HCT116 (cell line): ENCODE measurements around the gene TACC3. TPM values are rescaled to one million over a fixed set of nuclear protein-coding genes. Genes with fewer than 3 reads are reported as not detected.
A peak's percentile ranks its signal among the peaks of the same experiment; 100 is the strongest.

ENCODE experiments used
- ATAC-seq: fragments of 200-7000 bp; cut with Tn5 transposase; 2 replicates; pipeline ENCODE4 v1.9.1; 2020; ENCODE audit warnings: mild to moderate bottlenecking, moderate library complexity
- BruUV-seq: library from RNA; stranded (reverse); fragments of 400-500 nt; replicated peaks from 2 replicates; lab custom pipeline; 2021; lab: Mats Ljungman, UMichigan
- CTCF ChIA-PET: fragments of 300-600 bp; sonication (Branson Sonifier 250); formaldehyde crosslinking; loops from one replicate; lab custom pipeline; 2021; ENCODE audit warnings: antibody characterized with exemption; lab: Charles Lee
- POLR2A ChIA-PET: fragments of 300-600, 350-600 bp; sonication (Branson Sonifier 250); formaldehyde crosslinking; loops from one replicate; lab custom pipeline; 2021; ENCODE audit warnings: antibody characterized with exemption; lab: Charles Lee
- RAD21 ChIA-PET, 2 experiments: fragments of 300-600 bp; sonication (Branson Sonifier 250); formaldehyde crosslinking; loops; one replicate each; lab custom pipeline; 2023; ENCODE audit warnings: low total read pairs in 2 of 2; ENCODE audit not compliant: uncharacterized antibody in 2 of 2, unreplicated experiment in 2 of 2, low non-redundant PET in 1 of 2; lab: Charles Lee
- DNase-seq: peaks from one replicate; pipeline ENCODE4 v3.0.0-alpha.2; 2010; ENCODE audit warnings: low read depth, low spot score
- H2AFZ ChIP-seq: fragments of 200-600 bp; shearing (Covaris generic), sonication (generic); 2 replicates; pipeline ENCODE4 v1.6.1; 2017; ENCODE audit warnings: low read depth, mixed run types, mixed read lengths, antibody characterized with exemption, low read length; ENCODE audit not compliant: poor library complexity, severe bottlenecking
- H3K27ac ChIP-seq: 2 replicates; pipeline ENCODE4 v1.5.1; 2012; ENCODE audit warnings: low read depth, low read length
- H3K27me3 ChIP-seq: fragments of 200-600 bp; sonication (generic); 2 replicates; pipeline ENCODE4 v1.6.1; 2016; ENCODE audit warnings: mixed run types, low read length, mixed read lengths; ENCODE audit not compliant: insufficient read depth
- H3K36me3 ChIP-seq, 2 experiments: fragments of 200-500 bp in 1 of 2; fragments of 200-600 bp in 1 of 2; sonication (Bioruptor generic) in 1 of 2; sonication (generic) in 1 of 2; 2 replicates each; pipeline versions ENCODE4 v1.5.1 to v1.6.1; 2014 to 2016; ENCODE audit warnings: low read length in 2 of 2, inconsistent platforms in 1 of 2, mixed read lengths in 1 of 2, mixed run types in 1 of 2; ENCODE audit not compliant: insufficient read depth in 2 of 2, control insufficient read depth in 1 of 2
- H3K4me1 ChIP-seq, 2 experiments: fragments of 200-600 bp in 1 of 2; sonication (generic) in 1 of 2; 2 replicates each; pipeline versions ENCODE4 v1.5.1 to v1.6.1; 2012 to 2017; ENCODE audit warnings: low read length in 2 of 2, inconsistent platforms in 1 of 2, mild to moderate bottlenecking in 1 of 2, mixed read lengths in 1 of 2, mixed run types in 1 of 2, moderate library complexity in 1 of 2; ENCODE audit not compliant: insufficient read depth in 2 of 2, control insufficient read depth in 1 of 2
- H3K4me2 ChIP-seq: fragments of 200-600 bp; sonication (generic); 2 replicates; pipeline ENCODE4 v1.6.1; 2017; ENCODE audit warnings: mixed run types, low read length, mixed read lengths
- H3K4me3 ChIP-seq, 2 experiments: fragments of 200-600 bp in 1 of 2; sonication (generic) in 1 of 2; replicated peaks in 1 of 2; 2 replicates each; pipeline ENCODE4 v1.5.1; 2011 to 2016; ENCODE audit warnings: low read length in 2 of 2, control low read depth in 1 of 2, low read depth in 1 of 2, mild to moderate bottlenecking in 1 of 2, mixed read lengths in 1 of 2, mixed run types in 1 of 2
- H3K79me2 ChIP-seq: fragments of 200-600 bp; sonication (generic); 2 replicates; pipeline ENCODE4 v1.6.1; 2017; ENCODE audit warnings: mild to moderate bottlenecking, mixed run types, low read length, moderate library complexity, mixed read lengths; ENCODE audit not compliant: insufficient read depth
- H3K9ac ChIP-seq: fragments of 200-600 bp; sonication (generic); 2 replicates; pipeline ENCODE4 v1.6.1; 2016; ENCODE audit warnings: low read length, mixed read lengths
- H3K9me2 ChIP-seq: fragments of 200-600 bp; sonication (generic), shearing (Covaris generic); 2 replicates; pipeline ENCODE4 v1.6.1; 2017; ENCODE audit warnings: mixed run types, mild to moderate bottlenecking, moderate library complexity; ENCODE audit not compliant: insufficient read depth
- H3K9me3 ChIP-seq, 2 experiments: fragments of 200-500 bp in 1 of 2; fragments of 200-600 bp in 1 of 2; sonication (Bioruptor generic) in 1 of 2; sonication (generic) in 1 of 2; 2 replicates each; pipeline ENCODE4 v1.6.1; 2014 to 2017; ENCODE audit warnings: low read length in 2 of 2, mixed read lengths in 2 of 2, inconsistent platforms in 1 of 2, low read depth in 1 of 2, mild to moderate bottlenecking in 1 of 2, mixed run types in 1 of 2, moderate library complexity in 1 of 2; ENCODE audit not compliant: control insufficient read depth in 1 of 2, insufficient read depth in 1 of 2
- H4K20me1 ChIP-seq: fragments of 200-600 bp; sonication (generic), shearing (Covaris generic); 2 replicates; pipeline ENCODE4 v1.6.1; 2017; ENCODE audit warnings: mixed run types, mild to moderate bottlenecking, moderate library complexity; ENCODE audit not compliant: insufficient read depth
- CBX3 ChIP-seq: IDR thresholded peaks from 2 replicates; pipeline ENCODE4 v1.6.1; 2012; ENCODE audit warnings: low read depth
- ELF1 ChIP-seq: IDR thresholded peaks from 2 replicates; pipeline ENCODE4 v1.6.1; 2012; ENCODE audit warnings: low read depth, borderline replicate concordance
- EZH2 ChIP-seq: fragments of 200-600 bp; sonication (generic); IDR thresholded peaks from 2 replicates; pipeline ENCODE4 v1.6.1; 2017; ENCODE audit warnings: antibody characterized with exemption, mixed run types
- EZH2phosphoT487 ChIP-seq: fragments of 200-600 bp; IDR thresholded peaks from 2 replicates; pipeline ENCODE4 v1.6.1; 2018; ENCODE audit warnings: antibody characterized with exemption, borderline replicate concordance
- JUND ChIP-seq: IDR thresholded peaks from 2 replicates; pipeline ENCODE4 v1.6.1; 2012
- POLR2A ChIP-seq: IDR thresholded peaks from 2 replicates; pipeline ENCODE4 v1.7.0; 2011; ENCODE audit warnings: borderline replicate concordance; ENCODE audit not compliant: insufficient read depth, insufficient read length; ENCODE audit errors: extremely low read depth
- RAD21 ChIP-seq: IDR thresholded peaks from 2 replicates; pipeline ENCODE4 v1.6.1; 2012; ENCODE audit warnings: low read depth, mild to moderate bottlenecking
- SRF ChIP-seq: IDR thresholded peaks from 2 replicates; pipeline ENCODE4 v1.6.1; 2012; ENCODE audit warnings: low read depth
- TCF7L2 ChIP-seq: IDR thresholded peaks from 2 replicates; pipeline ENCODE4 v1.7.0; 2011; ENCODE audit warnings: borderline replicate concordance, inconsistent platforms; ENCODE audit not compliant: insufficient read depth, insufficient read length; ENCODE audit errors: extremely low read depth
- ZFX ChIP-seq: fragments of 450-650 bp; IDR thresholded peaks from 2 replicates; pipeline ENCODE4 v1.6.1; 2017
- ZNF274 ChIP-seq: fragments of 200-500 bp; sonication (Bioruptor generic); IDR thresholded peaks from 2 replicates; pipeline ENCODE4 v1.6.1; 2014; ENCODE audit warnings: mild to moderate bottlenecking, low read depth, low read length, inconsistent platforms
- intact Hi-C: fragments of 100-400 bp; cut with micrococcal nuclease; formaldehyde crosslinking; loops from 2 replicates; pipeline ENCODE4 v1.10.0; 2022
- total RNA-seq: library from RNA; stranded (reverse); gene quantifications from one replicate; pipeline ENCODE4 v1.2.1, GENCODE V29; 2021; ENCODE audit not compliant: unreplicated experiment
- TF ChIP-seq, protein P1 (sequence below): IDR thresholded peaks from 2 replicates; pipeline ENCODE4 v1.6.1; 2012; ENCODE audit warnings: low read depth
- TF ChIP-seq, protein P2 (sequence below): IDR thresholded peaks from 2 replicates; pipeline ENCODE4 v1.6.1; 2012

The TACC3 gene
- total RNA-seq, 1 experiment from 2014 or later: 106 TPM

DNA sequence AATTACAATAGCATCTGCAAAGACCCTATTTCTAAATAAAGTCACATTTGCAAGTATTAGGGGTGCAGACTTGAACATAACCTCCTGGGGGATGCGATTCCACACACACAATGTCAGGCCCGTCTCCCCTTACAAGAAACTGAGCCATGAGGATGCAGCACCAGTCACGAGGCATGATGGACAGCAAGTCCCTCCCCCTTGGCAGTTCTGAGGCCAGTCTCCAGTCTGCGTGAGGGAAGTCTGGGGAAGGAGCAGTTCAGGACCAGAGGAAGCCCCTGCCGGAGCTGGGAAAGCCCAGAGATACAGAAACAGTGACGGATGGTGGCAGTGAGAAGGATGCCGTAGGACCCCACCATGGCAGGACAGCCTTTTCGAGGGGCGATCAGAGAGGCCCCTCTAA lies 46.6 kb upstream of the TACC3 start:
- Histone ChIP-seq H3K79me2 (no peaks in the 10 kb centered on the region), H3K36me3 (no peaks in the 10 kb centered on the region), H3K9ac (no peak overlapping the region), H3K9me3 (no peaks in the 10 kb centered on the region), H3K4me3 (no peak overlapping the region), H3K4me2 (no peak overlapping the region), H3K27ac (no peak overlapping the region), H3K27me3 (no peaks in the 10 kb centered on the region), H3K9me2 (no peaks in the 10 kb centered on the region), H4K20me1 (no peaks in the 10 kb centered on the region), H3K4me1 (no peaks in the 10 kb centered on the region), H2AFZ (no peak overlapping the region)
- ChIA-PET CTCF (no interaction called here), POLR2A (no interaction called here), RAD21 (no interaction called here)
- ATAC-seq (0 out of 2 replicates have a peak, but pooled peaks have one; percentile 17), DNase-seq (no peak)
- TF ChIP-seq EZH2phosphoT487 (no peak), ELF1 (no peak), POLR2A (no peak), TCF7L2 (no peak), EZH2 (no peak), RAD21 (no peak), CBX3 (no peak), SRF (no peak), JUND (no peak), ZNF274 (no peak), ZFX (no peak)
- TF ChIP-seq, protein P1, sequence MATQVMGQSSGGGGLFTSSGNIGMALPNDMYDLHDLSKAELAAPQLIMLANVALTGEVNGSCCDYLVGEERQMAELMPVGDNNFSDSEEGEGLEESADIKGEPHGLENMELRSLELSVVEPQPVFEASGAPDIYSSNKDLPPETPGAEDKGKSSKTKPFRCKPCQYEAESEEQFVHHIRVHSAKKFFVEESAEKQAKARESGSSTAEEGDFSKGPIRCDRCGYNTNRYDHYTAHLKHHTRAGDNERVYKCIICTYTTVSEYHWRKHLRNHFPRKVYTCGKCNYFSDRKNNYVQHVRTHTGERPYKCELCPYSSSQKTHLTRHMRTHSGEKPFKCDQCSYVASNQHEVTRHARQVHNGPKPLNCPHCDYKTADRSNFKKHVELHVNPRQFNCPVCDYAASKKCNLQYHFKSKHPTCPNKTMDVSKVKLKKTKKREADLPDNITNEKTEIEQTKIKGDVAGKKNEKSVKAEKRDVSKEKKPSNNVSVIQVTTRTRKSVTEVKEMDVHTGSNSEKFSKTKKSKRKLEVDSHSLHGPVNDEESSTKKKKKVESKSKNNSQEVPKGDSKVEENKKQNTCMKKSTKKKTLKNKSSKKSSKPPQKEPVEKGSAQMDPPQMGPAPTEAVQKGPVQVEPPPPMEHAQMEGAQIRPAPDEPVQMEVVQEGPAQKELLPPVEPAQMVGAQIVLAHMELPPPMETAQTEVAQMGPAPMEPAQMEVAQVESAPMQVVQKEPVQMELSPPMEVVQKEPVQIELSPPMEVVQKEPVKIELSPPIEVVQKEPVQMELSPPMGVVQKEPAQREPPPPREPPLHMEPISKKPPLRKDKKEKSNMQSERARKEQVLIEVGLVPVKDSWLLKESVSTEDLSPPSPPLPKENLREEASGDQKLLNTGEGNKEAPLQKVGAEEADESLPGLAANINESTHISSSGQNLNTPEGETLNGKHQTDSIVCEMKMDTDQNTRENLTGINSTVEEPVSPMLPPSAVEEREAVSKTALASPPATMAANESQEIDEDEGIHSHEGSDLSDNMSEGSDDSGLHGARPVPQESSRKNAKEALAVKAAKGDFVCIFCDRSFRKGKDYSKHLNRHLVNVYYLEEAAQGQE: no peak
- TF ChIP-seq, protein P2, sequence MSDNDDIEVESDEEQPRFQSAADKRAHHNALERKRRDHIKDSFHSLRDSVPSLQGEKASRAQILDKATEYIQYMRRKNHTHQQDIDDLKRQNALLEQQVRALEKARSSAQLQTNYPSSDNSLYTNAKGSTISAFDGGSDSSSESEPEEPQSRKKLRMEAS: no peak
- BruUV-seq: no TSS peak
- intact Hi-C loops: no loop called here
